GM08714 (cell line): Measurements from ENCODE around the gene SLC25A22.

Source experiments
- H3K4me3 ChIP-seq: fragments of 200-500 bp; sonication (Bioruptor generic); 2 replicates; pipeline ENCODE4 v1.5.1; 2014; ENCODE audit warnings: mild to moderate bottlenecking, low read length, inconsistent platforms
- ZNF274 ChIP-seq: IDR thresholded peaks from 2 replicates; pipeline ENCODE4 v1.6.1; 2012; ENCODE audit warnings: mild to moderate bottlenecking, low read depth, low read length

The SLC25A22 gene

DNA sequence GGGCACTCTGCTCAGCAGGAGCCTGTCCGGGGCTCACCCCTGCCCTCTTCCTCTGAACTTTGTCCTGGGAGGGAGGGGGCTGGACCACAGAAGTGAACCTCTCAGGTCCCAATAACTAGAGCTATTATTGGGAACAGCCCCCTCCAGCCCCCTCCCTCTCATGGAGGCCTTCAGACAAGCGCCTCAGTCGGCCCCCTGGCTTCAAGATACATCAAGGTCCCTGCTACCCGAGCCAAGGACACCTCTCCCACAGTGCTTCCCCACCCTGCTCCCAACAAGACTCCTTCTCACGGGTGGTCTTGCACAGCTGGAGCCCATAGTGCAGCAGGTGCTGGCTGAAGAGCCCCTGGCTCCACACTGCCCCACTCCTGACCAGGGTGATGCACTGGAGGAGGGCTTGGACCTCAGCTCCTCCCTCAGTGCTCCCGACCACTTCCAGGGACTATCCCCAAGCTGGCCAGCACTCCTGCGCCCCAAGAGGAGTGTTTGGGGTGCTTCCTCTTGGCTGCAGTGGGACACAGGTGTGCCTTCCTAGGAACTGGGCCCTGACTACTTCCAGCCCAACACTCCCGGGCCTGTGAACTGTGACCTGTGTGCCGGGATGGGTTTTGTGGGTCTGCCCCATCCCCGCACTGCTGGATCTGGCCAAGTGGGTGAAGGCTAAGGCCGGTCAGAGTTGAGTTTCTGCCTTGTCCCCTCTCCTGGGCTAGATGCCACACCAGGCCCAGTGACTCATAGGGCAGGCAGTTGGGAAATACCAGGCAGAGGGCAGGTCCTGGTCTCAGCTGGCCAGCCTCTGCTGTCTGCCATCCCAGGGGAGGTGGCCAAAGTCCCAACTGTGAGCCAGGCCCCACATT lies 22.8 kb upstream of the SLC25A22 start:
- TF ChIP-seq ZNF274: no peak
- peak overlapping the region; percentile 91; the same call in 1 of the 2 replicates for H3K4me3 ChIP-seq

DNA sequence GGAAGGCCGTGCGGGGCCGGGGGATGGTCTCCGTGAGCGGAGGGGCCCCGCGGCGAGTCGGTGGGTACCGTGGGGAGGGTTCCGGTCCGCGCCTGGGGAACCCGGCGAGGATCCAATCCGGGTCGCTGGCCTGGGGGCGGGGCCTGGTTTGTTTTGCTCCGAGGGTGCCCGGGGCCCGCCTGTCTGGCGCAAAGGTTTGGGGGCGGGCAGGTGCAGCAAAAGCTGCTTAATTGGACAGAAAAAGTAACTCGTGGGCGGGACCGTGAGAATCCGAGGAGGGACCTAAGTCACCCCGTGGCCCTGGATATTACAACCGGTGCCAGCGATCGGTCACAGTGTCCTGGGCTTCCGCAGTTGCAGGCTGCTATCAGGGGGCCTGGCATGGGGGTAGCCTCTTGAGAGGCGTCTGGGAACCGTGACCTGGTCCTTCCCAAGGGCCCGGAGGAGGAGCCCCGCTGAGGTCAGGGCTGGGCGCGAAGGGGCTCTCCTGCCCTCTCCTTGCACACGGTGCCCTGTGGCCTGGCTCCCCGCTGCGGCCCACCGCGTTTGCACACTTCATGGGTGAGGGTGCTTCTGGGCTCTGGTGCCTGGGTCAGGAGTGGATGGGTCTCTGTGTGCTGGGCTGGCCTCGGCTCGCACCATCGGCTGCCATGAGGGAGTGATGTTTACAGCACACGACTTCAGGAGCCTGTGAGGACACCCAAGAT lies 22.0 kb upstream of the SLC25A22 start:
- no peak for TF ChIP-seq ZNF274
- H3K4me3 ChIP-seq: peak overlapping the region; percentile 91; the same call in 1 of the 2 replicates

- H3K4me3 ChIP-seq: peak overlapping the region; percentile 91; the same call in 1 of the 2 replicates
- no peak for TF ChIP-seq ZNF274
Measured at GRCh38 chr11:819129-819931, 21.2 kb upstream of the SLC25A22 start.

DNA sequence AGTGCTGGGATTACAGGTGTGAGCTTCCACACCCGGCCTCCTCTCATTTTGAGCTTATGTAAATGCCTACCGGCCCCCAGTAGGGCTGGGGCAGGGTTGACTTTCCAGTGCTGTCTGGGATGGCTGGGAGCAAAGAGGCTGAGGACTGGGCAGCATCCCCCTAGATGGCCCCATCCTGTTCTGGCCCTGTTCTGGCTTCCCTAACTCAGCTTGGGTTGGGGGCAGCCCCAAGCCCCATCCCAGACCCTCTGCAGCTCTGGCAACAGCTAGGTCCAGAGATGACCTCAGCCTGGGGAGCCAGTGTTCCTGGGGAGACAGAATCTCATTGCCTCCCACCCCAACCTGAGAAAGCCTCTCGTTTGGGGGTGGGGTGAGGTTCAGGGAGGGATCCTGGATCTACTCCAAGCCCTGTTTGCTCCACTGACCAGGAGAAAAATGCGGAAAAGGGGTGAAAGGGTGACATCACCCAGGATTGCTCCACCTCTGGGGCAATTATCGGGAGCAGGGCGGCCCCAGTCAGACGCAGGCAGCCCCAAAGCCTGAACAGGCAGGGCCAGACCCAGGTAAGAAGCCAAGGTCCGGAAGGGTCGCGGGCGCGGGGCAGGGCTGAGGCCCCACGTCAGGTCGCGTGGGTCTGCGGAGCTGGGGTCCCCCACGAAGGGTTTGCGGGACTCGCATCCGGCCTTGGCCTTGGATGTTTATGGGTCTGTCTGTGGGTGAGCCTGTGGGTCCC lies 20.5 kb upstream of the SLC25A22 start, which contains the start of gene PNPLA2:
PNPLA2 (plus strand) TSS at position 519 of the 733 bp plus-strand sequence. CDS start 805 bp downstream, outside the sequence.
- peak within 1 kb of the TSS; percentile 91; the same call in 1 of the 2 replicates for H3K4me3 ChIP-seq
- no peak for TF ChIP-seq ZNF274

- no peak for TF ChIP-seq ZNF274
- no peak overlapping the region for H3K4me3 ChIP-seq
Measured at GRCh38 chr11:816433-816779, 18.3 kb upstream of the SLC25A22 start.

DNA sequence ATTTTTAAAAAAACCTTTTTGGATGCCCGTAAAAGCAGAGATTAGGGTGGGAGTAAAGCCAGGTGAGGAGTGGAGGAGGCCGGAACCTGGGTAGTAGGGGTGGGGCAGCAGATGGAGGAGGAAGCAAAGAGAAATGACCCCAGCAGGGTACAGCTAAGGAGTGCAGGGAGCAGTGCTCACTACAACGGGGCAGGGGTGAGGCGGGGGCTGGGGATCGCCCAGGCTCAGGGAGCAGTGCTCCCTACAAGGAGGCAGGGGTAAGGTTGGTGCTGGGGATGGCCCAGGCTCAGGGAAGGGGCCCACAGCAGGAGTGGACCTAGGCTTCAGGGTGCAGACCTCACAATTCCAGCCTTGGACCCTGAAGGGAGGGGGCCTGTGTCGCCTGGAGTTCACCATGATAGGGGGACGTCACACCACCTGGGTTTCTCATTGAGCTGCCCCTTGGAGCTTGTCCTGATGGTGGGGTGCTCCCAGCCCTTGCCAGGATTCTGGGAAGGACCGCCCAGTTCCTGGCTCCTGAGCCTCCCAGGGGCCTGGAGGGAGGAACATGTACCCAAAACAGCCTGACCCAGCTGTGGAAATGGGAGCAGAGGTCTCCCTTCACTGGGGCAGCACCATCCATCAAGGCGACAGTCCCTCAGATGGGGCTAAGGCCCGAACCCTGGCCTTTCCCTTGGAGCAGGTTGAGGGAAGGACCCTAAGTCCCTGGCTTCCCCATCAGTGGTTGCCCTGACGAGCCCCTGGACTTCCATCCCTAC lies 17.8 kb upstream of the SLC25A22 start:
- H3K4me3 ChIP-seq: no peak overlapping the region
- no peak for TF ChIP-seq ZNF274

GRCh38 chr11:813456-814096 lies 15.5 kb upstream of the SLC25A22 start:
- no peak for TF ChIP-seq ZNF274
- H3K4me3 ChIP-seq: no peak overlapping the region

GRCh38 chr11:813072-813455 lies 15.0 kb upstream of the SLC25A22 start:
- H3K4me3 ChIP-seq: no peak overlapping the region
- no peak for TF ChIP-seq ZNF274

- no peak overlapping the region for H3K4me3 ChIP-seq
- no peak for TF ChIP-seq ZNF274
Measured at GRCh38 chr11:812390-812789, 14.3 kb upstream of the SLC25A22 start.

DNA sequence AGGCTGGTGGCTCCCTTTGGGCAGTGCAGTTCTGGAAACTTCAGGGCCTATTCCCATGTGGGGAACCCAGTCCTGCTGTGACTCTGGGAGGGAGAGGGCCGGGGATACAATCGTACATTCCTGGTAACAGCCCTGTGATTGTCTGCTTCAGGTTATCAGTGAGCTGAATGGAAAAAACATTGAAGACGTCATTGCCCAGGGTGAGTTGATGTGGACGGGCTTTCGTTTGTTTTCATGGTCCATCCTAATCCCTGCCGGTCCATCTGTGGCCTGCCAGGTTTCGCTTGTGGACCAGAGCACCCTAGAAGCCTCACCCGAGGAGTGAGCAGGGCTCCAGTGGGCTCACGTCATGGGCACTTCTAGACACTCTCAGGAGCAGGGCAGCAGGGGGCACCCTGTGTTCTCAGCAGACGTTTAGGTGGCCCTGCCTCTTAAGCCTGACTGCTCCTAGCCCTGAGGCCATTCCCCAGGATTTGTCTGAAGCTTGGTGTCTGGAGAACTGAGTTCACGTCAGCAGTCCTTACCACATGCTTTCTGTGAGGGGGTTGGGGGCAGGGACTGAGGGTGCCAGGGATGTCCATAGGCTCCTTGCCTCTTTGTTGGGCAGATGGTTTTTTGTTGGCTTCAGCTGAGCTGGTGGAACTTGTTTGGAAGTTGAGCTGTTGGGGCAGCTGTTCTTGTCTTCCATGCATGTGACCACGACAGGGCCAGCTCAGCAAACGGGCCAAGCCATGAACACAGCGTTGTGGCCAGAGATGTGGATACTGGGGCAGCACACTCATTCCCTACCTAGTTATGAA lies 13.6 kb upstream of the SLC25A22 start:
- H3K4me3 ChIP-seq: peak overlapping the region; percentile 76; the same call in 1 of the 2 replicates

DNA sequence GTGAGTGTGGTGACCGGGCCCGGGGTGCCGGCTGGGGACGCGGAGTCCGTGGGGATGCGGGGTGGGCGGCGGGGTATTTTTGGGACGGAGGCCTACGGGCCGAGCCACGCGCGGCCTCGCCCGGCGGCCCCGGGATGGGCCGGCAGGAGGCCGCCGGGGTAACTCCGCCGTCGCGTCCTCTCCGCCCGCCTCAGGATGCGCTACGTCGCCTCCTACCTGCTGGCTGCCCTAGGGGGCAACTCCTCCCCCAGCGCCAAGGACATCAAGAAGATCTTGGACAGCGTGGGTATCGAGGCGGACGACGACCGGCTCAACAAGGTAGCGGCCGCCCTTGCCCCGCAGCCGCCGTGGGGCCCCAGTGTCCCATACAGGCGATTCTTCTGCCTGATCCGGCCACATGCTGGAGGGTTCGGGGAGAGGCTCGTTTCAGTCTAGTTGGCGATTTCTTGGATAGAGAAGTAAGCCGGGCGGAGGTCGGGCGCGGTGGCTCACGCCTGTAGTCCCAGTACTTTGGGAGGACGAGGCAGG lies 12.0 kb upstream of the SLC25A22 start:
- H3K4me3 ChIP-seq: peak overlapping the region; percentile 76
- TF ChIP-seq ZNF274: no peak

More for the DNA sequence above, 13.6 kb upstream of the SLC25A22 start:
- TF ChIP-seq ZNF274: no peak
